Right forelimb (tissue), 1 donor: ENCODE results near the gene UBFD1.
A peak's percentile ranks its signal among the peaks of the same experiment; 100 is the strongest.
"Not testable (repeated sequence)": the region's sequence is repeated elsewhere in the genome, so short reads cannot be mapped to it uniquely, and the experiment has no call there.

ENCODE experiments used
- DNase-seq: peaks from one replicate; pipeline ENCODE4 v3.0.0-alpha.2; 2018

The UBFD1 gene

DNA sequence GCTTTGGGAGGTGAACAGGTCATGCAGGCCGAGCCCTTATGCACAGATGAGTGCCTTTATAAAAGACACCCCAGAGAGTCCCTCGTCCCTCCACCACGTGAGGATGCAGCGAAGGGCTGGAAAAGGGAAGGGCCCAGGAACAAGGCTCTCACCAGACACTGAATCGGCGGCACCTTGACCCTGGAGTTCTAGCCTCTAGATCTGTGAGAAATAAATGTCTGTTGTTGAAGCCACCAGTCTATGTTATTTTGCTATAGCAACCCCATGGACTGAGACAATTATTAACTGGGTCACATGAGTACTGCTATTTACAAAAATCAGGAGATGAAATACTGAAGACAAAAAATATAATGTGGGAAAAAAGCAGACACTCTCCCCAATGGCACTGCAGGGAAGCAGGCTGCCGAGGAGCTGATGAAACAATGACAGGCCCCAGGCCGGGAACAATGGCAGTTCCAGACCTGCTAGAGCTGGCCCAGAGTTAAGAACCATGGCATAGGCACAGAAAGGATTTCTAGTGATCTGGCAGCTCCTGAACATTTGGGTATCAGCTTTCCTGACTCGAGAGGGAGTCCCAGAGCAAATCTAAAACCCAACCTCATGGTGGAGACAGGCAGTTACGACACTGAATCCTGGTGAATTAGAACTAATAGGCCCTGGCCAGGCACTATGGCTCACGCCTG is 29.4 kb upstream of the UBFD1 start:
- DNase-seq: no peak

DNA sequence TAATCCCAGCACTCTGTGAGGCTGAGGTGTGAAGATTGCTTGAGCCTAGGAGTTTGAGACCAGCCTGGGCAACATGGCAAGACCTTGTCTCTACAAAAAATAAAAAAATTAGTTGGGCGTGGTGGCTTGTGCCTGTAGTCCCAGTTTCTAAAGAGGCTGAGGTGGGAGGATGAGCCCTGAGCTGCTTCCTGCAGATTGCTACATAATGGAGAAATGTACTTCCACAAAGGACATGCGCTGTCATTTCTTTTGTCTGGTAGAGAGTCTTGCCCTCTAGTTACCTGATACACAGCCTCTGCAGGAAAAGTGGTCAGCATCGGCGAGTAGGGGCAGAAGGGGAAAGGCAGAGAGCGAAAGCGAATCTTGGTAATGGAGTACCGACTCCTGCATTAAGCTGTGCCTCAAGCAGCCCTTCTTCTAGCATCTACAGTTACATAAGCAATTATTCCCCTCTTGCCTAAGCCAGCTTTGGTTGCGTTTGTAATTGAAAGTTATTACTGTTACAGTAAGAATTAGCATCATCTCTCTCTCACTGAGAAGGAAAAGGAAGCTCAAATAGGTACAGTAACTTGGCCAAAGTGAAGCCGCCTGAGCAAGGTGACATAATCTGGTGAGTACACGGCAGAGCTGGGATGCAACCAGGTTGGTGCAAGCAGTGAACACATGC is 28.8 kb upstream of the UBFD1 start:
- no peak for DNase-seq

DNA sequence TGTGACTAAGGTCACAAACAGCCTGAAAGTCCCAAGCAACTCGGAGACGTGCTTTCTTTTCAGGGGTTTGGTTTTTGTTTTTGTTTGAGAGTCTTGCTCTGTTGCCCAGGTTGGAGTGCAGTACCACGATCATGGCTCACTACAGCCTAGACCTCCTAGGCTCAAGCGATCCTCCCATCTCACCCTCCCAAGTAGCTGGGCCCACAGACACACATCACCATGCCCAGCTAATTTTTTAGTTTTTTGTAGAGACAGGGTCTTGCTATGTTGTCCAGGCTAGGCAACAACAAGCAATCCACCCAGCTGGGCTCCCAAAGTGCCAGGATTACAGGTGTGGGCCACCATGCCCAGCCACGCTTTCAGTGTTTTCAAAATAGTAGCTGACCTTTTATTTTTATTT is 27.5 kb upstream of the UBFD1 start:
- DNase-seq: no peak

DNA sequence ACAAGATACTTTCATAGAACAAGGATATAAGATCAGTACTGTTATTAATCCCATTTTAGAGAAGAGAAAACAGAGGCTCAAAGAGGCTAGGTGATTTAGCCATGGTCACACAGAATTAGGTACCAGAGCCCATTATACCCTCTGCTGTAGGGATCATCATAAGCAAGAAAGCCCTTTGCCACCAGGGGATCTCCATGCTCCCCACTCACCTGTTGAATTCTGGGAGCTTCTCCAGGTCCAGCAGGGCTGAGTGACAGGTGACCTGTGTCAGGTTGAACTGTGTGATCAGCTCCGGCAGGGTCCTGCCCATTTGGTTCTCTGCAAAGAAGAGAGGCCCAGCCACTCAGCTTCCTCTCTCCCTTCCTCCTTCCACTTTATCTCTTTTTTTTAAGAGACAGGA is 25.1 kb upstream of the UBFD1 start:
- DNase-seq: no peak

DNA sequence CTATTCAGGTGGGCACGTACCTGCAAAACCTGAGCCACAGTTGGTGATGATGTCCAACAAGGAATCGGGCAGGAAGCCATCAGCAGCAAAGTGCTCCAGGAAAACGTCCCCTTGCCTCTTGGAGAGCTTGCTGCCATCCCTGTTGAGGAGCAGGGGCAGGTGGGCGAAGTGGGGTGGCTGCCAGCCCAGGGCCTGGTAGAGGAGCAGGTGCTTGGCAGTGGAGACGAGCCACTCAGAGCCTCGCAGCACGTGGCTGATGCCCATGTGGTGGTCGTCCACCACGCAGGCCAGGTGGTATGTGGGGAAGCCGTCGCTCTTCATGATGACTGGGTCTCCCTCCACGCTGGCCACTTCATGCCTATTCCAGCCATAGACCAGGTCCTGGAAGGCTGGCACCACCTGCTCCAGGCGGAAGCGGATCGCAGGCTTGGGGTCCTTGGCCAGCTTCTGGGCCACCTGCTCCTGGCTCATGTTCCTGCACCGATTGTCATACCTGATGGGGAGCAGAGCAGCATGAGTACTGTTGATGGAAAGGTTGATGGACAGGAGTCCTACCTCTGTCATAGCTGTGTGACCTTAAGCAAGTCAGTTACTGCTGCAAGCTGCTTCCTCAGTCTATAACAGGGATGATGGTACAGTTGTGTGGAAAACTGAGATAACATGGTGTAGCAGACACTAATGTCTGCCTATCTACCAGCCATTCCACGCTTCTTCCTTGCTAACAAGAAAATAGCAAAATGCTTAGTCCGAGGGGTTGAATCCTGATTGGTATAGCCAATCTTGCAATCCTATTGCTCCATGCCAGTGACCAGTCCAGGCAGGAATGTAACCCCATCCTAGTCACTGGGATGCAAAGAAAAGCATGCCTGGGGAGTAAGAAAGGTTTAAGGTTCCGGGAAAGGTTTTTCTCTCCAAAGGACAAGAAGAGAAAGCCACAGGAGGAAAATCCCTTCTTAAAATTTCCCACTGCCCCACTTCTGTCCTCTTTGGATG is 22.4 kb upstream of the UBFD1 start:
- DNase-seq: no peak

DNA sequence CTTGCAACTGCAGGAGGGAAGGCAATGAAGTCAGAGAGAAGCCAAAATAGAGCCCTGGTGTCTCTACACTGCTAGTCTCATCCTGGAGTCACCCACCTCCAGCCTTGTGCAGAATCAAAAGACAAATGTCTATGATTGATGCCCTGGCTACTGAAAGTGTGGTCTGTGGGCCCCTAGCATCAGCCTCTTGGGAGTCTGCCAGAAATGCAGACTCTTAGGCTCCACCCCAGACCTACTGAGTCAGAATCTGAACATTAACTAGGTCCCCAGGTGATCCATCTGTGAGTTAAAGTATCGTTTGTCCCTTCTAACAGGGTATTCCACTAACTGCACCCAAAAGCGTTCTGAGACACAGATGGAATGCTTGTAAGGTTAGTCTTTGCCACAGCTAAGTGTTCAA is 21.6 kb upstream of the UBFD1 start:
- no peak for DNase-seq

DNA sequence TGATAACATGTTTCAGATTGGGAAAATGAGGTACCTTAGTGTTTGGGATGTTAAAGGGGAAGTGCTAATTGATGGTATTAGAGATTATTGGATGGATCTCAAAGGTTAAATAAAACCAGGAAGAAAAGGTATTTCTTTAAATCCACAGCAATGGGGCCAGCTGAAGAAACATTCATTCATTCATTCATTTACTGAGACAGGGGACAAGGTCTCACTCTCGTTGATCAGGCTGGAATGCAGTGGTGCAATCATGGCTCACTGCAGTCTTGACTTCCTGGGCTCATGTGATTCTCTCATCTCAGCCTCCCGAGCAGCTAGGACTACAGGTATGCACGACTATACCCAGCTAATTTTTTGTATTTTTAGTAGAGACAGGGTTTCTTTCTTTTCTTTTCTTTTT is 20.1 kb upstream of the UBFD1 start:
- DNase-seq: no peak

DNA sequence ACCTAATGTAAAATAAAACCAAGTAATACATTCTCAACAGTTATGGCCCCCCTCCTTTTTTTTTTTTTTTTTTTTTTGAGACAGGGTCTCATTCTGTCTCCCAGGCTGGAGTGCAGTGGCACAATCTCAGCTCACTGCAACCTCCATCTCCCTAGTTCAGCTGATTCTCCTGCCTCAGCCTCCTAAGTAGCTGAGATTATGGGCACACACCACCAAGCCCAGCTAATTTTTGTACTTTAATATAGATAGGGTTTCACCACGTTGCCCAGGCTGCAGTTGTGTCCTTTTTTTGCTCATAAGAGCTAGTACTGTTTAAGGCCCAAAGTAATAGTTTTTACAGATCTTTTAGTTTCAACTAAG is 18.6 kb upstream of the UBFD1 start:
- DNase-seq: no peak

DNA sequence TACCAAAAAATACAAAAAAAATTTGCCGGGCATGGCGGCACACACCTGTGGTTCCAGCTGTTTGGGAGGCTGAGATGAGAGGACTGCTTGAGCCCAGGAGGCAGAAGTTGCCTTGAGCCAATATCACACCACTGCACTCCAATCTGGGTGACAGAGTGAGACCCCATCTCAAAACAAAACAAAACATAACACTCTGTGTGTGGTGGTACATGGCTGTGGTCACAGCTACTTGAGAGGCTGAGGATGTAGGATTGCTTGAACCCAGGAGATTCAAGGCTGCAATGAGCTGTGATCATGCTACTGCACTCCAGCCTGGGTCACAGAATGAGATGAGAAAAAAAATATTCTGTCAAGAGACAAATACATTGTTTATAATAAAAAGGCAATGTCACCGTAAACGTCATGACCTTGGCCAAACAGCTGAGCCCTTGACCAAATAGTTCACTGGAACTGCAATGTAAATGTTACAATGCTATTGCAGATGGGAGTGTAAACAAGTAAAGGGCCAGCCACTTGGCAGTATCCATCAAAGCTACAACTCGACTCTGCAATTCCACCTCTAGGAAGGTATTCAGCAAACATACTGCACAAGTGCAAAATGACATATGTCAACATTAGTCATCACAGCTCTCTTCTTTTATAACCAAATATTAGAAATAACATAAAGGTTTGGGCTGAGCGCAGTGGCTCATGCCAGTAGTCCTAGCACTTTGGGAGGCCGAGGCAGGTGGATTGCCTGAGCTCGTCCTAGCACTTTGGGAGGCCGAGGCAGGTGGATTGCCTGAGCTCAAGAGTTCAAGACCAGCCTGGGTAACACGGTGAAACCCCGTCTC is 17.3 kb upstream of the UBFD1 start:
- DNase-seq: no peak

DNA sequence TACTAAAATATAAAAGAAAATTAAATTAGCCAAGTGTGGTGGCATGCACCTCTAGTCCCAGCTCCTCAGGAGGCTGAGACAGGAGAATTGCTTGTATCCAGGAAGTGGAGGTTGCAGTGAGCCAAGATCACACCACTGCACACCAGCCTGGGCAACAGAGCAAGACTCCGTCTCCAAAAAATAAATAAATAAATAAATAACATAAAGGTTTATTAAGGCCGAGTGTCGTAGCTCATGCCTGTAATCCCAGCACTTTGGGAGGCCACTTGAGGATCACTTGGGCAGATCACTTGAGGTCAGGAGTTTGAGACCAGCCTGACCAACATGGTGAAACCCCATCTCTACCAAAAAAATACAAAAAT is 16.7 kb upstream of the UBFD1 start:
- not testable (repeated sequence) for DNase-seq

DNA sequence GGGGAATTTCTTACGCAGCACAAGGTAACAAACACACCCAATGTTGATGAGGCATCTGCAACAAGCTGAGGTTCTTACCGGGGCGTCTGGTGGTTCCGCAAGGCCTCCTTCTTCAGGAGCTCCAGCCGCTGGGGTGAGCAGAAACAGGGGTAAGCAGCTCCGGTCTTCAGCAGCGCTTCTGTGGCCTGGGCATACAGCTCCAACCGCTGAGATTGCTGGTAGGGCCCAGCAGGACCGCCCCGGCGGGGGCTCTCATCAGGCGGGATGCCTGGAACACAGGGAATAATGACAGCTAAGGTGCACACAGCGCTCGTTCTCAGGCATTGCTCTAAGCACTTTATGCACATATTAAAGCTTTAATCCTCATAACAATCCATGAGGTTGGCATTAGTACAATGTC is 13.1 kb upstream of the UBFD1 start:
- no peak for DNase-seq

DNA sequence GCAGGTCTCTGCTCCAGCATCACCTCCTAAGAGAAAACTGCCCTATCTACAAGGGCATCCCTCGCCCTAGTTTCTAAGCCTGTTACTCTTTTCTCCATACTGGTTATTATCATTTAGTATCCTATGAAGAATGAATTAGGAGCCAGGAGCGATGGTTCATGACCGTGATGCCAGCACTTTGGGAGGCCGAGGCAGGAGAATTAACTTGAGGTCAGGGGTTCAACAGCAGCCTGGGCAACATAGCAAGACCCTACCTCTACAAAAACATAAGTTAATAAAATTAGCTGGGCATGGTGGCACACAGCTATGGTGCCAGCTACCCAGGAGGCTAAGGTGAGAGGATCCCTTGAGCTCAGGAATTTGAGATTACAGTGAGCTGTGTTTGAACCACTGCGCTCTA is 7.6 kb upstream of the UBFD1 start:
- no peak for DNase-seq

DNA sequence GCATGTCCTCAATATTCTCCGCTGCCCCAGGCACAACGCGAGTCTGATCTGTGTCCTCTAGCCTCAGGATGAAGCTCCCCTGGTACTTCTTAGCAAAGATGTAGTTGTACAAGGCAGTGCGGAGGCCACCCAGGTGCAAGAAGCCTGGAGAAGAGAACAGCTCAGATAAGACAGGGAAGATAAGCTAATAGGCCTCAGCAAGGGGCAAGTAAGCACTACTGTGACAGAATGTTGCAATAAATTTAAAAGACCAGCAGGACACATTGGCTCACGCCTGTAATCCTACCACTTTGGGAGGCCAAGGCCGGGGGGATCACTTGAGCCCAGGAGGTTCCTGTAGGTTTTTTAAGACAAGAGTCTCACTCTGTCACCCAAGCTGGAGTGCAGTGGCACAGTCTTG is 5.4 kb upstream of the UBFD1 start:
- DNase-seq: no peak

DNA sequence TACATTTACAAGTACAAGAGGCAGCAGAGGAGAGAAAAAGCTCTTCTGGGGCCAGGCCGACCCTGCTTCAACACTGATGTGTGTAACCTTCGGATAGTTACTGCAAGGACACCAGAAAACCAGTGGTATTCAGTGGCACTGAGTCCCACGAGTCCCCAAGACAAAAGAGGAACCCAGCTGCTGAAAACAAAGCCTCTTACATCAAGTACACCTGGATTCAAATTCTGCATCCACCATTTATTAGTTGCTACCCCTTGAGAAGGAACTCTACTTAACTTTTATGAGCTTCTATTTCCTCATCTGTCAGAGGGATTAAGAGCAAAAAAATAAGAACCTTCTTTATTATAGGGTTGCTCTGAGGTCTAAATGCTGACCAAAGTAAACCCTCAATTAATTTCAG is 3.0 kb upstream of the UBFD1 start:
- no peak for DNase-seq

DNA sequence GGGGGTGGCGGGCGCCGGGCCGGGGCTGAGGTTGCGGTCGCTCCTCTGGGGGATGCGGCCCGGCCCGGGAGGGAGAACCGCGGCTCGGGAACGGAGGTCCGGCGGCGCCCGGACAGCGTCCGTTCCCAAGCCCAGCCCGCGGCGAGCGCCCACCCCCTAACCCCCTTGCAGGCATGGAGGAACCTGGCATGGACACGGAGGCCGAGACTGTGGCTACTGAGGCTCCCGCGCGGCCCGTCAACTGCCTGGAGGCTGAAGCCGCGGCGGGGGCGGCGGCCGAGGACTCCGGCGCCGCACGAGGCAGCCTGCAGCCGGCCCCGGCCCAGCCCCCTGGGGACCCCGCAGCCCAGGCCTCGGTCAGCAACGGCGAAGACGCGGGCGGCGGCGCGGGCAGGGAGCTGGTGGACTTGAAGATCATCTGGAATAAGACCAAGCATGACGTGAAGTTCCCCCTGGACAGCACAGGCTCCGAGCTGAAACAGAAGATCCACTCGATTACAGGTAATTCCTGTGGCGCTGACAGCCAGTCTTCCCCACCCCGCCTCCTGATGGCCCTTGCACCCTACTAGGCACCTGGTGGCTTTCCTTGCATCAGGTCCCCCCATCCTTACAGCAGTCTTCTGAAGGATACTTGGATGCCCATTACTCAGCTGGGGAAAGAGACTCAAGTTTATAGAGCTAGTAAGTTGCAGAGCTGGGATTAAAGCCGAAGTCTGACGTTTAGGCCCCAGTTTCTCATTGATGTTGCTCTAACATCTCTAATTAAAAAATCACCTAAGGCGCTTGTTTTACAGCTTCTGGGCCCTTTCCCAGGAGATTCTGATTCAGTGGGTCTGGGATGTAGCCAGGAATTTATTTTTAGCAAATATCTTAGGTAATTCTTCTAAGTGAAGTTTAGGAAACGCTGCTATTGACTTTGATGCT is 514 bp downstream of the UBFD1 start:
- DNase-seq: peak; percentile 50

DNA sequence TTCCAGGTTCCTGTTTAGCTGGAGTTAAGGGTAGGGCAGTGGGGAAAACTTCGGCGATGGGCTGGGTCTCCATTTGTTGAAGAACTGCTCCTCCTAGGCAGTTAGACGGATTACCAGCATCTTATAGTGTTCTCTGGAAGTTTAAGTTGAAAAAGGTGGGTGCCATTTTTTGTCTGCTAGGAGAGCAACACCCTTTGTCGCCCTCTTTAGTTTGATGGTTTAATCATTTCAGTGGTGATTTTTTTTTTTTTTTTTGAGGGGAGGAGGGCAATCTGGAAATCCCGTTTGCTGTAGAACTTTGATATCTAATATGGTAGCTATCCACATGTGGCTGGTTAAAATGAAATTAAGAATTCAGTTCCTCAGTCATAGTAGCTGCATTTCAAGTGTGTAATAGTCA is 4.1 kb downstream of the UBFD1 start:
- DNase-seq: no peak

DNA sequence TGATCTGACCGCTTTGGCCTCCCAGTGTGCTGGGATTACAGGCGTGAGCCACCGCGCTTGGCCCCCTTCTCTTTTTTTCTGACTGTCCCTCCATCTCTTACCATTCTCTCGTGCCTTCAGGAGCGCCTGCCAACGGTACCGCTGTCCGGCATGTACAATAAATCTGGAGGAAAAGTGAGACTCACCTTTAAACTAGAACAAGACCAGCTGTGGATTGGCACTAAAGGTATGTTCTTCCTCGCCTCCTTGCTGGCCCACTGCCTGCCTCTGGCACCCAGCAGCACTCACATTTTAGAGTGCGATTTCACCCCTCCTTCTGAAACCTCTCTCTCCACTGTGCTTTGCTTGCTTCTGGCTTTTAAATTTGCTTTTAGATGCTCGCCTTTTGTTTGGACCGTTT is 5.0 kb downstream of the UBFD1 start:
- DNase-seq: no peak

DNA sequence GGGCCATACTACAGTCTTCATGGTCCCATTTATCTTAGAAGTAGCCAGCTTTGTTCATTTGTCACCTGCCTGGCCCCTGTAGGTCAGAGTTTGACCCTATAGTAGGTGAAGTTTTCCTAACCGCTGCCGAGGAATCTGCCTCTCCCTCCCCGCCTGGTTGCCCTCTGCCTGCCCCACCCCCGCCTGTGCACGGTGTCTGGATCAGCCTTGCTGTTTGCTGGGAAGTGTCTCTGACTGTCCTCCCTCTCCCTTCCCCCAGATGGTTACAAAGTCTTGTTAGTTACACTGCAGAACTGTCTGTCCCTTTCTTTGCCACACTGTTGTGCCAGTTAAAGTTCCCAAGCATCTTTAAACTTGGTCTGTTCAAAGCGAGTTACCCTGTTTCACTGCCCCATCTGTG is 5.7 kb downstream of the UBFD1 start:
- no peak for DNase-seq

DNA sequence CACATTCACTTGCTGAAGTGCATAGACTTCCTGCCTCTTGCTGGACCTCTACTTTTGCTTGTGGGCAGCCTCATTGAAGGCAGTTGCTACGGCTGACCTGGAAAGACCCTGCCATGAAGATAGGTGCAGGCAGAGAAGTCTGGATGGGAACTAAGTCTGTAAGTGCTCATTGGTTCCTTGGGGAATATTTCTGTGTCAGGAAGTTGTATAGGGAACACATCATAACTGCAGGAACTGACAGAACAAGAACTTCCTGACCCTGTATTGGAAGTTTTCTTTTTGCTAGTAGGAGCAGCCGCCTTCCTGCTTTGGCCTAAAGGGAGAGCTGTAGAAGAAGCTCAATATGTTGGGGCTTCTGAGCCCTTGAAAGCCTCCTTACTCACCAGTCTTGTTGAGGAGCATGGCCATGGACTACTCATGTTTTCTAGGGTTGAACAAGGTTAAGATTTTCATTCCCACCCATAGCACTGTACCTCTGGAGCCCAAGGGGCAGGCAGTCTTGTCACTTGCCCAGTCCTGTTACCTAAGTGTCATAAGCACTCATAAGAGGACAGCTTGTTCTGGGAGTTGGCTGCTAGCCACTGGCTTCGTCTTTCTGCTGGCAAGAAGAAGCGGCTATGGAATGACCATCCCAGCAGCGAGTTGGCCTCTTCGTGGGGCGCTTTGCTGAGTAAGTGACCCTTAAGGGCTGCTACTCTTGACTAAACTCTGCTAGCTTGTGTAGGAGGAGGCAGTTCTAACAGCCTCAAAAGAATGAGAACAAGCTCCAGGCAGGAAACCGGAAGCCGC is 7.2 kb downstream of the UBFD1 start:
- no peak for DNase-seq

DNA sequence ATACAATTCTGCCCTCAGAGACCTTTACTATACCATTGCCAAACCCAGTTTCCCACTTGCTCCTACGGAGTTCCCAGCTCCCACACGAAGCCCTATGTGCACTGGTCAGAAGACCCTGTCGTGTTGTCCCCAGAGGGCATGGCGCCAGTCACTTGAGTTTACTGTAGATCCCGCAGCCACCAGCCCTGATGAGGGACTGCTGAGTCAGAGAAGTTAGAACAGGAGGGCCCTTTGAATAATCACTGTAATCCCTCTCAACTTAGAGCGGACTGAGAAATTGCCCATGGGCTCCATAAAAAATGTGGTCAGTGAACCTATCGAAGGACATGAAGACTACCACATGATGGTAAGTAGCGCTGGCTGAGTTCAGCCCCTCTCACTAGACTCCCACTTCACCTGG is 9.2 kb downstream of the UBFD1 start:
- DNase-seq: no peak

DNA sequence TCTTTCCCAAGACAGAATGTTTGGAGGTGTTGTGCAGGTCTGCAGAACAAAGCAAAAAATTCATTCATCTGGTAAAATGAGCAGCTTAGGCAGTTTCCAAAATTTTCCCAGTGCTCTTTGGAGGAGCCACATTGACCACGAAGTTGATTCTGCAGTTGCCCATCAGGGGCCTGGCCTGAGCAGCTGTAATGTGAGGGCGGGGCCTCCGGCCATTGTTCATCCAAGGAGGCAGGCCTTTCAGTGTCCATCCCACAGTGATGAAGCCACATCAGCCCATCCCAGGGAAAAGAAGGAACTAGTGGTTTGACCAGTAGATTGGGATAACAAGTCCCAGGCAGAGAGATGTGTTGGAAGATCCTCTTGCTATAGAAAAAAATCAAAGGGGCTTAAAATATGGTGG is 10.1 kb downstream of the UBFD1 start:
- no peak for DNase-seq
